GM12801 (cell line): Measurements from ENCODE around the gene PRRC2C.

ENCODE experiments used
- CTCF ChIP-seq: IDR thresholded peaks from one replicate; pipeline ENCODE4 v1.5.1; 2011; ENCODE audit warnings: control low read depth; ENCODE audit not compliant: insufficient read length; ENCODE audit errors: extremely low read depth

Gene PRRC2C

GRCh38 chr1:171576144-171576543, 90.8 kb downstream of the PRRC2C start:
- TF ChIP-seq CTCF: no peak

- TF ChIP-seq CTCF: no peak
These were observed 95.9 kb downstream of the PRRC2C start for GRCh38 chr1:171581226-171581625.

- TF ChIP-seq CTCF: no peak
These were observed 96.4 kb downstream of the PRRC2C start for GRCh38 chr1:171581766-171582165.

- no peak for TF ChIP-seq CTCF
These were observed 97.3 kb downstream of the PRRC2C start for GRCh38 chr1:171582589-171582988.

- no peak for TF ChIP-seq CTCF
These were observed 98.4 kb downstream of the PRRC2C start for GRCh38 chr1:171583591-171584201.

- no peak for TF ChIP-seq CTCF
These were observed 100.4 kb downstream of the PRRC2C start for GRCh38 chr1:171585715-171586114.

GRCh38 chr1:171588230-171588629, 102.9 kb downstream of the PRRC2C start:
- TF ChIP-seq CTCF: no peak
